H9 (cell line): ENCODE results near the gene GNRHR. TPM values are rescaled to one million over a fixed set of nuclear protein-coding genes. Genes with fewer than 3 reads are reported as not detected.

Experiments used
- DNase-seq: peaks from one replicate; pipeline ENCODE4 v3.0.0-alpha.2; 2017
- H2AFZ ChIP-seq: one replicate; pipeline ENCODE4 v1.6.1; 2013; ENCODE audit warnings: mild to moderate bottlenecking, low read length, control low read depth, moderate library complexity
- H2AK5ac ChIP-seq: 2 replicates; pipeline ENCODE4 v1.6.1; 2013; ENCODE audit warnings: low read length, control low read depth, mixed read lengths; ENCODE audit not compliant: insufficient read length
- H2BK120ac ChIP-seq: one replicate; pipeline ENCODE4 v1.6.1; 2013; ENCODE audit warnings: low read depth, mild to moderate bottlenecking, low read length, control low read depth, inconsistent platforms; ENCODE audit not compliant: poor library complexity, severe bottlenecking
- H2BK12ac ChIP-seq: 2 replicates; pipeline ENCODE4 v1.6.1; 2013; ENCODE audit warnings: low read length, control low read depth, mixed read lengths, low read depth; ENCODE audit not compliant: insufficient read length
- H2BK15ac ChIP-seq: 2 replicates; pipeline ENCODE4 v1.6.1; 2013; ENCODE audit warnings: low read depth, low read length, control low read depth
- H2BK20ac ChIP-seq: one replicate; pipeline ENCODE4 v1.6.1; 2013; ENCODE audit warnings: low read depth, mild to moderate bottlenecking, low read length, control low read depth, inconsistent platforms; ENCODE audit not compliant: poor library complexity, severe bottlenecking
- H2BK5ac ChIP-seq: 2 replicates; pipeline ENCODE4 v1.6.1; 2013; ENCODE audit warnings: low read length, control low read depth, mixed read lengths; ENCODE audit not compliant: insufficient read length
- H3K14ac ChIP-seq: 2 replicates; pipeline ENCODE4 v1.6.1; 2013; ENCODE audit warnings: low read length, control low read depth; ENCODE audit not compliant: insufficient read depth
- H3K18ac ChIP-seq: 2 replicates; pipeline ENCODE4 v1.6.1; 2013; ENCODE audit warnings: low read depth, mild to moderate bottlenecking, mixed read lengths, low read length, control low read depth; ENCODE audit not compliant: insufficient read length
- H3K23ac ChIP-seq: 2 replicates; pipeline ENCODE4 v1.6.1; 2013; ENCODE audit warnings: low read length, control low read depth, mixed read lengths, low read depth; ENCODE audit not compliant: insufficient read length
- H3K23me2 ChIP-seq: 2 replicates; pipeline ENCODE4 v1.6.1; 2013; ENCODE audit warnings: low read depth, mild to moderate bottlenecking, mixed read lengths, low read length, control low read depth; ENCODE audit not compliant: insufficient read length, poor library complexity, severe bottlenecking
- H3K27ac ChIP-seq: 2 replicates; pipeline ENCODE4 v1.5.1; 2013; ENCODE audit warnings: low read length, control low read depth, mixed read lengths, low read depth; ENCODE audit not compliant: insufficient read length
- H3K27me3 ChIP-seq: 2 replicates; pipeline ENCODE4 v1.6.1; 2013; ENCODE audit warnings: low read length, control low read depth, inconsistent platforms; ENCODE audit not compliant: insufficient read depth
- H3K4ac ChIP-seq: 2 replicates; pipeline ENCODE4 v1.6.1; 2013; ENCODE audit warnings: low read depth, mild to moderate bottlenecking, control low read depth, inconsistent platforms, low read length, moderate library complexity
- H3K4me1 ChIP-seq: 2 replicates; pipeline ENCODE4 v1.6.1; 2013; ENCODE audit warnings: low read length, control low read depth, inconsistent platforms; ENCODE audit not compliant: insufficient read depth
- H3K4me2 ChIP-seq: 2 replicates; pipeline ENCODE4 v1.6.1; 2013; ENCODE audit warnings: low read length, control low read depth, mixed read lengths; ENCODE audit not compliant: insufficient read length, insufficient read depth
- H3K56ac ChIP-seq: 2 replicates; pipeline ENCODE4 v1.6.1; 2013; ENCODE audit warnings: low read depth, mild to moderate bottlenecking, mixed read lengths, low read length, control low read depth; ENCODE audit not compliant: insufficient read length
- H3K79me1 ChIP-seq: 2 replicates; pipeline ENCODE4 v1.6.1; 2013; ENCODE audit warnings: low read depth, mild to moderate bottlenecking, moderate library complexity, low read length, control low read depth, inconsistent platforms; ENCODE audit not compliant: insufficient read depth, poor library complexity, severe bottlenecking
- H3K79me2 ChIP-seq: 2 replicates; pipeline ENCODE4 v1.6.1; 2013; ENCODE audit warnings: low read length, control low read depth, inconsistent platforms; ENCODE audit not compliant: insufficient read depth
- H3K9ac ChIP-seq: 2 replicates; pipeline ENCODE4 v1.6.1; 2013; ENCODE audit warnings: low read length, control low read depth, mixed read lengths; ENCODE audit not compliant: insufficient read length; ENCODE audit errors: extremely low read depth
- H3K9me3 ChIP-seq: one replicate; pipeline ENCODE4 v1.6.1; 2013; ENCODE audit warnings: low read depth, low read length, inconsistent platforms; ENCODE audit not compliant: control insufficient read depth
- H3T11ph ChIP-seq: one replicate; pipeline ENCODE4 v1.6.1; 2013; ENCODE audit warnings: mild to moderate bottlenecking, low read length, control low read depth, inconsistent platforms
- H4K20me1 ChIP-seq: one replicate; pipeline ENCODE4 v1.6.1; 2013; ENCODE audit not compliant: control insufficient read depth, insufficient read length, insufficient read depth
- H4K5ac ChIP-seq: 2 replicates; pipeline ENCODE4 v1.6.1; 2013; ENCODE audit warnings: low read depth, mild to moderate bottlenecking, mixed read lengths, low read length, control low read depth; ENCODE audit not compliant: insufficient read length
- H4K8ac ChIP-seq: replicated peaks from 2 replicates; pipeline ENCODE4 v1.6.1; 2013; ENCODE audit warnings: low read length, control low read depth, mixed read lengths, low read depth; ENCODE audit not compliant: insufficient read length
- H4K91ac ChIP-seq: 2 replicates; pipeline ENCODE4 v1.6.1; 2013; ENCODE audit warnings: low read depth, mild to moderate bottlenecking, moderate library complexity, mixed read lengths, low read length, control low read depth; ENCODE audit not compliant: insufficient read length
- H3K27ac Mint-ChIP-seq, 3 experiments: 2 replicates in 2 of 3; 3 replicates in 1 of 3; pipeline ENCODE4 v1.8.0; 2020 to 2021; ENCODE audit warnings: mixed read lengths in 3 of 3, mild to moderate bottlenecking in 1 of 3, moderate library complexity in 1 of 3
- H3K27me3 Mint-ChIP-seq: 2 replicates; pipeline ENCODE4 v1.8.0; 2021; ENCODE audit warnings: low read depth, mild to moderate bottlenecking, moderate library complexity, mixed read lengths
- H3K36me3 Mint-ChIP-seq, 3 experiments: 2 replicates in 2 of 3; 3 replicates in 1 of 3; pipeline ENCODE4 v1.8.0; 2020 to 2021; ENCODE audit warnings: low read depth in 3 of 3, mixed read lengths in 3 of 3; ENCODE audit not compliant: insufficient read depth in 1 of 3
- H3K4me1 Mint-ChIP-seq, 2 experiments: 2 replicates each; pipeline ENCODE4 v1.8.0; 2020; ENCODE audit warnings: mixed read lengths in 2 of 2
- H3K4me3 Mint-ChIP-seq, 2 experiments: 2 replicates in 1 of 2; 3 replicates in 1 of 2; pipeline ENCODE4 v1.8.0; 2020 to 2021; ENCODE audit warnings: mild to moderate bottlenecking in 2 of 2, mixed read lengths in 2 of 2, moderate library complexity in 1 of 2
- H3K9me3 Mint-ChIP-seq, 2 experiments: 2 replicates in 1 of 2; 3 replicates in 1 of 2; pipeline ENCODE4 v1.8.0; 2020; ENCODE audit warnings: mild to moderate bottlenecking in 2 of 2, mixed read lengths in 2 of 2, moderate library complexity in 1 of 2
- CTCF ChIP-seq: fragments of 200-600 bp; sonication (generic); conservative IDR thresholded peaks from 3 replicates; pipeline ENCODE4 v1.8.0; 2021; ENCODE audit warnings: antibody characterized with exemption, mild to moderate bottlenecking
- WGBS: extraction: QIAGEN DNeasy Blood & Tissue Kit; methylation state at CpG from one replicate; pipeline ENCODE4 v1.1.7; 2013; ENCODE audit warnings: missing lambda C conversion rate, low lambda C conversion rate, mixed read lengths; ENCODE audit not compliant: insufficient read length; ENCODE audit errors: extremely low coverage; 5-methylcytosine and 5-hydroxymethylcytosine counted together
- total RNA-seq: library from RNA; stranded (reverse); gene quantifications from 2 replicates; pipeline ENCODE4 v1.2.1, GENCODE V29; 2021

The GNRHR gene
- total RNA-seq, 1 experiment from 2014 or later = not detected

GRCh38 chr4:67712650-67713528 lies 41.3 kb downstream of the GNRHR start:
- Histone ChIP-seq H3K4me1 (peaks cover 9% of the 10 kb centered on the region; the same call in 1 of the 2 replicates), H3K23ac (no peak overlapping the region), H3K4ac (no peak overlapping the region), H3K18ac (no peak overlapping the region), H3K79me2 (no peaks in the 10 kb centered on the region), H3K27ac (no peak overlapping the region), H4K8ac (no peak overlapping the region), H2BK120ac (no peak overlapping the region), H3K14ac (no peak overlapping the region; the same call in 1 of the 2 replicates), H3K23me2 (no peaks in the 10 kb centered on the region), H3K56ac (no peak overlapping the region), H3K79me1 (no peaks in the 10 kb centered on the region), H3K9me3 (no peaks in the 10 kb centered on the region), H2AK5ac (no peak overlapping the region), H4K20me1 (no peaks in the 10 kb centered on the region), H3K4me2 (no peak overlapping the region), H2AFZ (no peak overlapping the region), H3K9ac (no peak overlapping the region), H4K5ac (no peak overlapping the region), H3T11ph (no peak overlapping the region), H2BK15ac (no peak overlapping the region), H2BK5ac (no peak overlapping the region), H3K27me3 (no peaks in the 10 kb centered on the region), H2BK20ac (no peak overlapping the region), H4K91ac (no peak overlapping the region), H2BK12ac (no peak overlapping the region)
- peaks cover 0 to 3% of the 10 kb centered on the region in 2 experiments; a peak in 2 of 5 replicates for H3K9me3 Mint-ChIP-seq
- peaks cover 32 to 42% of the 10 kb centered on the region in 2 experiments for H3K4me1 Mint-ChIP-seq
- no peak overlapping the region for H3K4me3 Mint-ChIP-seq
- WGBS = no CpG with 5 or more reads among the region's 7 CpGs
- peaks cover 11 to 23% (median 11%) of the 10 kb centered on the region in 3 experiments; a peak in 6 of 7 replicates for H3K36me3 Mint-ChIP-seq
- H3K27me3 Mint-ChIP-seq = no peaks in the 10 kb centered on the region
- H3K27ac Mint-ChIP-seq = peak overlapping the region; percentile 30 to 82 (median 74); a peak in 4 of 7 replicates
- peak; percentile 42 for DNase-seq
- no peak for TF ChIP-seq CTCF
